ENCODE results near the gene SLC8A1. TPM values are rescaled to one million over a fixed set of nuclear protein-coding genes. Genes with fewer than 3 reads are reported as not detected.
A peak's percentile ranks its signal among the peaks of the same experiment; 100 is the strongest.

Gene SLC8A1
- total RNA-seq, 1 donor from 2014 or later = 53.8 TPM

DNA sequence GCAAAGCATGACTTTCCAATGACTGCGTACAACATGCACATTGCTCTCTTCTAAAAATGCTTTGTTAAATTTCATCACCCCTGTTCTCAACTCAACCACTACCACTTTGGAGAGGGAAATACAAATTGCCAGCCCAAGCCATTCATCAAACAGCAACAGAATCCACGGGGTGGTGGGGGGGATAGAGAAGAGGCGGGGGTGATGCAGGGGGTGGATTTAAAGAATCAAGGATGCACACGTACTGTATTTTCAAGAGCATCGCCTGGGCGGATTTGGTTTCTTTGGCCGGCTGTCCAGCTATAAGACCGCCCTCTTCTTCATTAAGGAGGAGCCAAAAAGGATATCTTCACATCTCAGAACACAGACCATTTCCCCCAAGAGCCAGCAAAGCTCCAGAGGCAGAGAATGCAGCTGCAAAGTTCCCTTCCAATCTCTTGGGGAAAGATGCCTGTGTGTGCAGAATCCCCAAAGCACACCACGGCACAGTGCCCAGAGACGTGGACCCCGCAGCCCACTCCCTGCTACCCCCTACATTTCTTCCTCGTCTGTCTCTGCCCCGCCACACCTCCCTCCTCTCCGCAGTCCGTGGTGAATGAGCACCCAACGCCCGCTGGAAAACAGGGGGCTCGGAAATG is 977 bp downstream of the SLC8A1 start:
- no peaks in the 10 kb centered on the region for H3K9me3 ChIP-seq
- H3K4me1 ChIP-seq = peaks cover 13% of the 10 kb centered on the region
- peak overlapping the region; percentile 65 for H3K27ac ChIP-seq
- ATAC-seq (peak; percentile 67), DNase-seq (no peak)
- peak overlapping the region; percentile 63 for H3K4me3 ChIP-seq
- no peaks in the 10 kb centered on the region for H3K36me3 ChIP-seq
- intact Hi-C loops (cut with DNase I) = no loop called here
- H3K27me3 ChIP-seq = no peaks in the 10 kb centered on the region
- TF ChIP-seq, protein P1, sequence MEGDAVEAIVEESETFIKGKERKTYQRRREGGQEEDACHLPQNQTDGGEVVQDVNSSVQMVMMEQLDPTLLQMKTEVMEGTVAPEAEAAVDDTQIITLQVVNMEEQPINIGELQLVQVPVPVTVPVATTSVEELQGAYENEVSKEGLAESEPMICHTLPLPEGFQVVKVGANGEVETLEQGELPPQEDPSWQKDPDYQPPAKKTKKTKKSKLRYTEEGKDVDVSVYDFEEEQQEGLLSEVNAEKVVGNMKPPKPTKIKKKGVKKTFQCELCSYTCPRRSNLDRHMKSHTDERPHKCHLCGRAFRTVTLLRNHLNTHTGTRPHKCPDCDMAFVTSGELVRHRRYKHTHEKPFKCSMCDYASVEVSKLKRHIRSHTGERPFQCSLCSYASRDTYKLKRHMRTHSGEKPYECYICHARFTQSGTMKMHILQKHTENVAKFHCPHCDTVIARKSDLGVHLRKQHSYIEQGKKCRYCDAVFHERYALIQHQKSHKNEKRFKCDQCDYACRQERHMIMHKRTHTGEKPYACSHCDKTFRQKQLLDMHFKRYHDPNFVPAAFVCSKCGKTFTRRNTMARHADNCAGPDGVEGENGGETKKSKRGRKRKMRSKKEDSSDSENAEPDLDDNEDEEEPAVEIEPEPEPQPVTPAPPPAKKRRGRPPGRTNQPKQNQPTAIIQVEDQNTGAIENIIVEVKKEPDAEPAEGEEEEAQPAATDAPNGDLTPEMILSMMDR (IDR thresholded peaks at IDR 0.05) = no peak

DNA sequence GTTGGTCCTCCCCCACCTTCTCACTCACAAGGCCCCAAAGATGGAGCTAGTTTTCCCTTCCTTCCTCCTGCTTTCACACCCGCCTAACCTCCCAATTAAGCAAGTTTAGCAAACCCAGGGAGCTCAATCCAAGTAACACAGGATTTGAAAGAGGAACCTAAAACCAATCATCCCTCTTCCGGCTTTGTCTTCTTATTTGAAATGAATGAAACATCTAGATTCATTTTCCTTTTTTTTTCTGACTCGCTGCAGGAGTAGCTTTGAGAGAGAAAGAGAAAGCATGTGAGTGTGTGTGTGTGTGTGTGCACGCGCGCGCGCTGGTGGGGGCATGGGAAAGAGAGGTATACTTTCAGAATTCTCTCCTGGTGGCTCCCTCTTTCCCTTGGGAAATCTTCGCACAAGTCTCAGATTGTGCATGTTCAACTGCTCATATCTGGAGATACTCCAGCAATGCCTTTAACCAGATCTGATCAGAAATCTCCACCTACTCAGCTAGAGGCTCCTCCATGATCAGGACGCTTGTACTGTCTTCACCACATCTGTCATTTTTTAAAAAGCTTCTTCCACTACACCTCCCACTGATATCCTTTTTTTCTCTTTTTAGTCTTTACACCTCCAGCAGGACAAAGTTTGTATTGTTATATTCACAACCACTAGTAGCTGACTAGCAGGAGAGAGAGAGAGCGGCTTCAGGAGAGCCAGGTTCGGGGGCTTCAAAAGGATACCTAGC is 1.7 kb downstream of the SLC8A1 start:
- H3K27ac ChIP-seq = peak overlapping the region; percentile 34
- peak; percentile 45 for ATAC-seq
- peaks cover 13% of the 10 kb centered on the region for H3K4me1 ChIP-seq
- H3K9me3 ChIP-seq = no peaks in the 10 kb centered on the region
- no peak for DNase-seq
- intact Hi-C loops (cut with DNase I) = no loop called here
- peak overlapping the region; percentile 63 for H3K4me3 ChIP-seq
- H3K36me3 ChIP-seq = no peaks in the 10 kb centered on the region
- TF ChIP-seq, protein P1 (IDR thresholded peaks at IDR 0.05) = no peak
- H3K27me3 ChIP-seq = no peaks in the 10 kb centered on the region

DNA sequence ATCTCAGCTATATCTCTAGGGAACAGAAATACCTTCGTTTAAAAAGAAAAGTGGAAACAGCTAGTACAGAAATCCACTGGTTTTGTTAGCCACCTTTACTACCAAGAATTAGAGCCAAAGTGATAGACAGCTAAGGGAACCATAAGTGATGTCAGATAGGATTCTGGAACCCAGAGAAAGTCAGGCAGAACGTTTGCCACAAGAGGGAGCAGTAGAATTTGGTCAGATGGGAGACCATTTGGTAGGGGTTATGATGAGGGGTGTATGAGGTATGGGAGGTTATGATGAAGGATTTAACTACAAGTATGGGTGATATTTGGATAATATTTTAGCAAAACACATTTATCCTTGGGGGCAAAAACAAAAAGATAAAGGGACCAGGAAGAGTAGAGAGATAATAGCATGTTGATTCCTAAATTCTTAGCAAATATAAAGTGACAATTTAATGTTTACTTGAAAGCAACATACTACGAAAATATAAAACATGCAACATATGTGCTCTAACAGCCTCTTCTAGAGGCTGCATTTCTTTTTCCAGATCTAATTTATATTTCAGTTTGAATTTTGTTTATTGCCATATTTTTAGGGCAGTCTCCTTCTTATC is 3.3 kb downstream of the SLC8A1 start:
- no peak for DNase-seq
- Histone ChIP-seq H3K4me1 (peaks cover 13% of the 10 kb centered on the region), H3K36me3 (no peaks in the 10 kb centered on the region), H3K4me3 (no peak overlapping the region), H3K9me3 (no peaks in the 10 kb centered on the region), H3K27me3 (no peaks in the 10 kb centered on the region), H3K27ac (no peak overlapping the region)
- ATAC-seq = no peak
- TF ChIP-seq, protein P1 (IDR thresholded peaks at IDR 0.05) = peak; percentile 38
- intact Hi-C loops (cut with DNase I) = no loop called here

GRCh38 chr2:40445467-40445866 is 6.4 kb downstream of the SLC8A1 start:
- intact Hi-C loops (cut with DNase I) = no loop called here
- TF ChIP-seq, protein P1 (IDR thresholded peaks at IDR 0.05) = no peak
- peak; percentile 51 for ATAC-seq

DNA sequence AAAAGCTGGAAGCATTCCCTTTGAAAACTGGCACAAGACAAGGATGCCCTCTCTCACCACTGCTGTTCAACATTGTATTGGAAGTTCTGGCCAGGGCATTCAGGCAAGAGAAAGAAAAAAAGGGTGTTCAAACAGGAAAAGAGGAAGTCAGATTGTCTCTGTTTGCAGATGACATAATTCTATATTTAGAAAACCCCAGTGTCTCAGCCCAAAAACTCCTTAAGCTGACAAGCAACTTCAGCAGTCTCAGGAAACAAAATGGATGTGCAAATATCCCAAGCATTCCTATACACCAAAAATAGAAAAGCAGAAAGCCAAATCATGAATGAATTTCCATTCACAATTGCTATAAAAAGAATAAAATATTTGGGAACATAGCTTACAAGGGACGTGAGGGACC is 11.1 kb downstream of the SLC8A1 start:
- Histone ChIP-seq H3K36me3 (no peaks in the 10 kb centered on the region), H3K4me3 (no peak overlapping the region), H3K9me3 (no peaks in the 10 kb centered on the region), H3K27ac (no peak overlapping the region), H3K27me3 (no peaks in the 10 kb centered on the region), H3K4me1 (no peaks in the 10 kb centered on the region)
- ATAC-seq = no peak
- intact Hi-C loops (cut with DNase I) = no loop called here
- no peak for DNase-seq
- TF ChIP-seq, protein P1 (IDR thresholded peaks at IDR 0.05) = no peak

More at GRCh38 chr2:40445467-40445866, 6.4 kb downstream of the SLC8A1 start:
- Histone ChIP-seq H3K27me3 (no peaks in the 10 kb centered on the region), H3K9me3 (no peaks in the 10 kb centered on the region), H3K27ac (no peak overlapping the region), H3K36me3 (no peaks in the 10 kb centered on the region), H3K4me3 (no peak overlapping the region), H3K4me1 (peaks cover 7% of the 10 kb centered on the region)
- DNase-seq = no peak
